Daoy (cell line): ENCODE data around the gene SCN3B. TPM values are rescaled to one million over a fixed set of nuclear protein-coding genes. Genes with fewer than 3 reads are reported as not detected.
A peak's percentile ranks its signal among the peaks of the same experiment; 100 is the strongest.
"Not testable (repeated sequence)": the region's sequence is repeated elsewhere in the genome, so short reads cannot be mapped to it uniquely, and the experiment has no call there.

Experiments used
- DNase-seq: peaks from one replicate; pipeline ENCODE4 v3.0.0-alpha.2; 2015; ENCODE audit warnings: low read depth
- total RNA-seq: library from RNA; depleted of rRNA; stranded (reverse); fragments of >200 nt; shearing (Covaris generic); gene quantifications from 2 replicates; pipeline ENCODE4 v1.2.3, GENCODE V29; 2014; rRNA removed

The SCN3B gene, protein sequence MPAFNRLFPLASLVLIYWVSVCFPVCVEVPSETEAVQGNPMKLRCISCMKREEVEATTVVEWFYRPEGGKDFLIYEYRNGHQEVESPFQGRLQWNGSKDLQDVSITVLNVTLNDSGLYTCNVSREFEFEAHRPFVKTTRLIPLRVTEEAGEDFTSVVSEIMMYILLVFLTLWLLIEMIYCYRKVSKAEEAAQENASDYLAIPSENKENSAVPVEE
- 0.24 and 0.34 TPM in 2 replicates for total RNA-seq

DNA sequence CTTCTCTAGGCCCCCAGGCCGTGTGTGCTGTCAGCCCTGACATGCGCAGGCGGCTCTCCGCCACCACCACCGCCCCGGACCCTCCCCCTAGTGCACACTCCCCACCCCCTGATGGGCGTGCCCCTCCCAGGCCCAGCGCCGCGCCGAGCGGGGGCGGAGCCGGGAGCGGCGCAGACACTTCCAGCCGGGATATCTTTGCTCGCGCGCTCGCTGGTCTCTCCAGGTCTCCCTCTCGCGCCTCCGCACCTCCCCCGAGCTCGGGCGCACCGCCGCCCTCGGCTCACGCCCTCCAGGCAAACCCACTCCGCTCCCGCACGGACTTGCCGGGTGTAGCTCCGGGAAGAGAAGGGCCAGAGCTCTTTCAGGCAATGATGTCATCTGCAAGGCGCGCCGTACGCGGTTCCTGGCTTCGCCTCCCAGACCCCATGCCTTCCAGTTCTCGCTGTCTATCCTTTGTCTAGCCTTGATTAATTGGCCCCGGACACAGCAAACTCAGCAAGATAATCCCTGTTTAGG is at the start of gene SCN3B:
SCN3B (minus strand) TSS at position 59 of the 516 bp plus-strand sequence. CDS start 823 bp downstream, outside the sequence.
- peak; percentile 85 for DNase-seq

DNA sequence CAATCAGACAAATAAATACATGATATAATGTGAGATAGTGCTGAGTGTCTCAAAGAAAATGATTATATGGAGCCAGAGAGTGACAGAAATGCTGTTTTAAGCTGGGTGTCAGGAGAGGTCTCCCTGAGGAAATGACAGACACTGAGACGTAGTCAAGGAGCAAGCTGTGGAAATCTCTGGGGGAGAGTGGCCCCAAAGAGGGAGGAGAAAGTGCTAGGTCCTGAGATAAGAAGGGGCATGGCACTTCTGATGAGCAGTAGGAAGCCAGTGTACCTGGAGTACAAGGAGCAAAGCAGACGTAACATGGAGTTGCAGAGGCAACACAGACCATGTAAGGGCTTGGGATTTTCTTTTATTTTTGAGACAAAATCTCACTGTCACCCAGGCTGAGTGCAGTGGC is 48.3 kb upstream of the SCN3B start:
- no peak for DNase-seq

- peak; percentile 56 for DNase-seq
These were observed 47.7 kb upstream of the SCN3B start for GRCh38 chr11:123702139-123702538.

GRCh38 chr11:123700772-123701171 is 46.3 kb upstream of the SCN3B start:
- no peak for DNase-seq

GRCh38 chr11:123698546-123699127 is 44.2 kb upstream of the SCN3B start:
- no peak for DNase-seq

GRCh38 chr11:123696183-123696582 is 41.8 kb upstream of the SCN3B start:
- no peak for DNase-seq

- no peak for DNase-seq
These were observed 40.8 kb upstream of the SCN3B start for GRCh38 chr11:123695231-123695630.

DNA sequence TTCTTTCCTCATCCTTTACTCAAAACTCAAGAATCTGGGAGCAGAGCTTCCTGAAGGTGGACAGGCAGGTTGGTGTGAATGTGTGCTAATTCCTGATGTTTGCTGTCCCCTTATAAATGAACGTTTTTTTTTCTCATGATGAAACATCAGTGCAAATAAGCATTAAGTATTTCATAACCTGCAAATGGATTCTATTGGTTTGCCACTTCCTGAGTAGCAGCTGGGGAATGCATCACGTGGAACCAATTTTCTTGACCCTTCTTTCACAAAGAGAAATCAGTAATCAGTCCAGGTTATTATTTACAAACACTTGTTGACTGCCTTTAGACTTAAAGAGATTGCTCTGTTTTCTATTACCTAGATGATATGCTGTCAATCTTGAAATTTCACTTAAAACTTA is 40.1 kb upstream of the SCN3B start:
- DNase-seq = no peak

DNA sequence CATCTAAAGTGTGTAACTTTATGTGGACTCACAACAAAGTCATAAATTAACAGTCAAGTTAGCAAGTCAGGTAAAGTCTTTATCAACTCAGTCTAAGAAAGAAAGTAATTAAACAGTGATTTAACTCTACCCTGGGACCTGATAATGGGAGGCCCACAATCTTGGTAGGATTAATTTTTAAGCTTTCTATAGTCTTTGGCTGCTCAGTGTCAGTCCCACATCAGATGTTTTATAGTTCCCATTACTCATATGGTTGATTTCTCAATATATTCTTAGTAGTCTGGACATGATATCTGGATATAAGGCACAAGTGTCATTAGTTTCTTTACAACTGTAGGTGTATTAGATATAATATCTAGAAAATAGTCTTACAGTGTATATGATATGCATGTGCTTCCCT is 38.5 kb upstream of the SCN3B start:
- DNase-seq = no peak

- peak; percentile 73 for DNase-seq
These were observed 36.1 kb upstream of the SCN3B start for GRCh38 chr11:123690485-123690884.

DNA sequence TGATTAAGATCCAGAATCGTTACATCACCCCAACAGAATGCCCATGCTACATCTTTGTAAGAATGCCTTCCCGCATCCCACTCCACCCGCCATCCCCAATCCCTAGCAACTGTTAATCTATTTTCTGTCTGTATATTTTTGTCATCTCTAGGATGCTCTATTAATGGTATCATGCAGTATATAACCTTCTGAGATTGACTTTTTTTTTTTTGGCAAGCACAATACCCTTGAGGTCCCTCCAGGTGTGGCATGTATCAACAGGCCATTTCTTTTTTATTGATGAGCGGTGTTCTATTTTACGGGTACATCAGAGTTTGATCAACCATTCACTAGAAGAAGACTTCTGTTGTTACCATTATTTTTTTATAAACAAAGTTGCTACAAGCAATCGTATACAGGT is 30.2 kb upstream of the SCN3B start:
- no peak for DNase-seq

- DNase-seq = no peak
These were observed 29.2 kb upstream of the SCN3B start for GRCh38 chr11:123683428-123684170.

- no peak for DNase-seq
These were observed 28.4 kb upstream of the SCN3B start for GRCh38 chr11:123682696-123683410.

DNA sequence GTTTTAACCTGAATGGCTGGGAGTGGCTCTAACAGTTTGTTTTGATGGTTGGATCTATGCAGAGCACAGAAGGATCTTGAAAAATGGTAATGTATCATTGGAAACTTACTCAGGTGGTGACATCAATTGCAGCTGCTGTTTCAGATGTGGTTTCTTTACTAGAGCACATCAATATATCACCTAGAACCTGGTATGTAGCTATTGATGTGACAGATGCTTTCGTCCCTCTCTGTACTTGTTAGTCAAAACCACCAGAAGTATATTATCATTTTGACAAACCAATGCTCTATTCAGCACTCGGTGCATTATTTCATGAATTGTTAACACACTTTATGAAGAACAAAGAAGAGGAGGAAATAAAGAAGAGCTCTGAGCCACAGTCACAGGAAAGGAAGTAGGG is 26.6 kb upstream of the SCN3B start:
- DNase-seq = no peak

- no peak for DNase-seq
These were observed 23.8 kb upstream of the SCN3B start for GRCh38 chr11:123678246-123678645.

- no peak for DNase-seq
These were observed 23.1 kb upstream of the SCN3B start for GRCh38 chr11:123677510-123677909.

DNA sequence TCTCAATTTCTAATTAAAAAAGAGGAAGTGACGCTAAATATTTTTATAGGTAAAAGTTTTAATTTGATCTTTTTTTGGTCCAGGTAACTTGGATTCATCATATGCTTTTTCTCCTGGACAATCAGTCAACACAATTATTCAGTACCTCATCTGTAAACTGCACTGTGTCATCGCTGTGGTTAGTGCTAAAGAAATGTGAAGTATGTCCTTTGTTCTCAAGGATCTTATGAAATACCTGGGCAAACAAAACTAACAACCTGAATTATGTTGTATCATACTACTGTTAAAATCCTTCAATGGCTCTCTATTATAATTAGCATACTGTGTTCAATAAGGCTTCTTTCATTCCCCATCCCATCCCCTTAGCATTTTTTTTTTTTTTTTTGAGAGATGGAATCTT is 19.9 kb upstream of the SCN3B start:
- DNase-seq = no peak

- DNase-seq = no peak
These were observed 18.1 kb upstream of the SCN3B start for GRCh38 chr11:123672568-123672967.

- no peak for DNase-seq
These were observed 17.1 kb upstream of the SCN3B start for GRCh38 chr11:123671534-123671933.

DNA sequence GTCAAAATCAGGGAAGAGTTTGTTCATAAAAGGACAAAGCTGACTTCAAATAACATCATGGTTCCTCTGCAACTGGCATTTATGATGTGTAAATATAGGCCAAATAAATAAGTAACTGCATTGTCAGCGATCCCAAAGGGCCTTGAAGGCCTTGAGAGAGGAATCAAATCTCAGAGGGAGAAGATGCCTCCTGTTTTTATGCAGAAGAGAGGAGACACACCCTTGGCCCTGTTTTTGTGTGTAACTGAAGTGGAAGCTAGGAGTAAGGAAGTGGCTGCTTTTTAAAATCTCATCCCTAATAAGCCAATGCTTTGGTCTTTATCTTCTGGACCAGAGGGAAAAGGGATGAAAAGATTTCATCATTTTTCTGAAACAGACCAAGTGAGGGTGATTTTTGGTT is 15.7 kb upstream of the SCN3B start:
- no peak for DNase-seq

DNA sequence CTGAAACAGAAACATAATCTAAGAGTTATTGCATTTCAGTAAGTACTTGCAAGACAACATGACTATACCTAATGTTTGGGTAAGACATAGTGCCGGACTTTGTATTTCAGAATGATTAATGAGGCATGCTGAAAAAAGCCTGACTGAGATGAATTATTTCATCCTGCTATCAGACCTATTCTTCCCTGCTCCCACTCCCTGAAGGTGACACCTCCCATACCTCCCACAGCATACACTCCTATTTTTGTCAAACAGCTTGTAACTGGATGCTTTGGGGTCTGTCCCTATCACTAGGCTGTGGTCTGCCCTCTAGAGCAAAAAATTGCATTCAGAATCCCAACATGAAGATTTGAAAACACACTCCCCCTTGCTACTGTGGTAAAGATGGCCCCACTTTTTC is 10.9 kb upstream of the SCN3B start:
- no peak for DNase-seq

GRCh38 chr11:123659965-123660364 is 5.5 kb upstream of the SCN3B start:
- DNase-seq = not testable (repeated sequence)
